Measurements from ENCODE around the gene TARBP1.
"Not testable (repeated sequence)": the region's sequence is repeated elsewhere in the genome, so short reads cannot be mapped to it uniquely, and the experiment has no call there.

Gene TARBP1

GRCh38 chr1:234505769-234506102, 26.8 kb upstream of the TARBP1 start:
- DNase-seq: no peak

GRCh38 chr1:234504969-234505768, 26.2 kb upstream of the TARBP1 start:
- DNase-seq: no peak

GRCh38 chr1:234504251-234504650, 25.3 kb upstream of the TARBP1 start:
- not testable (repeated sequence) for DNase-seq

GRCh38 chr1:234503193-234504050, 24.4 kb upstream of the TARBP1 start:
- no peak for DNase-seq

- no peak for DNase-seq
Observed at GRCh38 chr1:234502785-234503184, 23.8 kb upstream of the TARBP1 start.

GRCh38 chr1:234500269-234500668, 21.3 kb upstream of the TARBP1 start:
- no peak for DNase-seq

GRCh38 chr1:234499943-234500245, 20.9 kb upstream of the TARBP1 start:
- no peak for DNase-seq

- DNase-seq: peak; percentile 93
Observed at GRCh38 chr1:234499119-234499942, 20.4 kb upstream of the TARBP1 start.

GRCh38 chr1:234498448-234499118, 19.6 kb upstream of the TARBP1 start:
- DNase-seq: no peak

- no peak for DNase-seq
Observed at GRCh38 chr1:234497589-234497988, 18.6 kb upstream of the TARBP1 start.

GRCh38 chr1:234495231-234495990, 16.4 kb upstream of the TARBP1 start:
- no peak for DNase-seq

GRCh38 chr1:234494049-234494448, 15.1 kb upstream of the TARBP1 start:
- no peak for DNase-seq

GRCh38 chr1:234490793-234491479, 12.0 kb upstream of the TARBP1 start:
- DNase-seq: no peak

GRCh38 chr1:234489698-234490077, 10.7 kb upstream of the TARBP1 start:
- no peak for DNase-seq

GRCh38 chr1:234489007-234489697, 10.2 kb upstream of the TARBP1 start:
- no peak for DNase-seq

- DNase-seq: no peak
Observed at GRCh38 chr1:234488054-234489006, 9.4 kb upstream of the TARBP1 start.

GRCh38 chr1:234486858-234487840, 8.2 kb upstream of the TARBP1 start:
- DNase-seq: no peak

GRCh38 chr1:234484991-234485739, 6.2 kb upstream of the TARBP1 start:
- no peak for DNase-seq
